OCI-LY7 (cell line): ENCODE results near the gene DPEP2. TPM values are rescaled to one million over a fixed set of nuclear protein-coding genes. Genes with fewer than 3 reads are reported as not detected.
"Not testable (repeated sequence)": the region's sequence is repeated elsewhere in the genome, so short reads cannot be mapped to it uniquely, and the experiment has no call there.

ENCODE experiments used
- Bru-seq: library from RNA; stranded (reverse); fragments of 400-500 nt; gene quantifications from one replicate; lab custom pipeline; 2021; lab: Mats Ljungman, UMichigan
- BruChase-seq, 2 experiments: library from RNA; stranded (reverse); fragments of 400-500 nt; gene quantifications; one replicate each; lab custom pipeline; 2021; lab: Mats Ljungman, UMichigan
- BruUV-seq: library from RNA; stranded (reverse); fragments of 400-500 nt; replicated peaks from 2 replicates; lab custom pipeline; 2021; lab: Mats Ljungman, UMichigan
- CTCF ChIA-PET: fragments of 300-600 bp; sonication (Branson Sonifier 250); formaldehyde crosslinking; loops from one replicate; lab custom pipeline; 2022; ENCODE audit warnings: antibody characterized with exemption; ENCODE audit not compliant: unreplicated experiment; lab: Charles Lee
- POLR2A ChIA-PET: fragments of 300-600 bp; sonication (Branson Sonifier 250); formaldehyde crosslinking; loops from one replicate; lab custom pipeline; 2022; ENCODE audit warnings: antibody characterized with exemption; lab: Charles Lee
- DNase-seq: peaks from one replicate; pipeline ENCODE4 v3.0.0-alpha.2; 2015; ENCODE audit warnings: low spot score
- H2AFZ ChIP-seq: fragments of 200-600 bp; sonication (generic), shearing (Covaris generic); 2 replicates; pipeline ENCODE4 v1.6.1; 2014; ENCODE audit warnings: mild to moderate bottlenecking, antibody characterized with exemption, low read length, moderate library complexity
- H3K27ac ChIP-seq: fragments of 200-600 bp; sonication (generic); 2 replicates; pipeline ENCODE4 v1.5.1; 2014; ENCODE audit warnings: mixed run types, low read depth, mild to moderate bottlenecking, moderate library complexity, low read length, inconsistent platforms; ENCODE audit not compliant: poor library complexity, severe bottlenecking
- H3K36me3 ChIP-seq: fragments of 200-600 bp; sonication (generic); 2 replicates; pipeline ENCODE4 v1.6.1; 2014; ENCODE audit warnings: mild to moderate bottlenecking, antibody characterized with exemption, low read length, moderate library complexity, mixed read lengths; ENCODE audit not compliant: insufficient read depth
- H3K4me1 ChIP-seq: fragments of 200-600 bp; sonication (generic); 2 replicates; pipeline ENCODE4 v1.5.1; 2014; ENCODE audit warnings: mild to moderate bottlenecking, low read length; ENCODE audit not compliant: insufficient read depth, poor library complexity, severe bottlenecking
- H3K4me2 ChIP-seq: fragments of 200-600 bp; sonication (generic); 2 replicates; pipeline ENCODE4 v1.6.1; 2014; ENCODE audit warnings: mild to moderate bottlenecking, low read length
- H3K4me3 ChIP-seq: fragments of 200-600 bp; sonication (generic); 2 replicates; pipeline ENCODE4 v1.5.1; 2014; ENCODE audit warnings: mild to moderate bottlenecking, low read depth, low read length; ENCODE audit not compliant: poor library complexity, severe bottlenecking
- H3K79me2 ChIP-seq: fragments of 200-600 bp; sonication (generic); 2 replicates; pipeline ENCODE4 v1.6.1; 2016; ENCODE audit warnings: low read depth, mild to moderate bottlenecking, low read length, moderate library complexity, mixed read lengths; ENCODE audit not compliant: insufficient read depth
- H3K9me2 ChIP-seq: fragments of 200-600 bp; sonication (generic); 2 replicates; pipeline ENCODE4 v1.6.1; 2016; ENCODE audit warnings: mild to moderate bottlenecking, low read length, mixed read lengths; ENCODE audit not compliant: insufficient read depth
- H3K9me3 ChIP-seq: fragments of 200-600 bp; sonication (generic); 2 replicates; pipeline ENCODE4 v1.6.1; 2014; ENCODE audit warnings: mild to moderate bottlenecking, mixed run types, low read length, mixed read lengths
- H4K20me1 ChIP-seq: fragments of 200-600 bp; sonication (generic); 2 replicates; pipeline ENCODE4 v1.6.1; 2014; ENCODE audit warnings: mild to moderate bottlenecking, antibody characterized with exemption, low read length, moderate library complexity, mixed read lengths; ENCODE audit not compliant: insufficient read depth
- EZH2phosphoT487 ChIP-seq: fragments of 200-600 bp; sonication (generic); IDR thresholded peaks from 2 replicates; pipeline ENCODE4 v1.6.1; 2018; ENCODE audit warnings: low read depth, borderline replicate concordance, mild to moderate bottlenecking, mixed run types, antibody characterized with exemption, low read length, moderate library complexity, mixed read lengths
- intact Hi-C: fragments of 100-400 bp; cut with micrococcal nuclease; formaldehyde crosslinking; loops from one replicate; pipeline ENCODE4 v1.10.0; 2022; ENCODE audit not compliant: unreplicated experiment
- long read RNA-seq: library from polyadenylated mRNA; stranded (forward); transcript quantifications from one replicate; pipeline ENCODE4 v2.0.0, GENCODE V29; 2022
- total RNA-seq, 2 experiments: library from RNA; depleted of rRNA in 1 of 2; stranded (reverse); fragments of >200 nt in 1 of 2; shearing (Covaris generic) in 1 of 2; gene quantifications; 2 replicates each; pipeline ENCODE4 v1.2.3, GENCODE V29; 2014 to 2022
- TF ChIP-seq, protein P1 (sequence below): fragments of 200-600 bp; sonication (generic); conservative IDR thresholded peaks from 2 replicates; pipeline ENCODE4 v1.5.1; 2014; ENCODE audit warnings: mild to moderate bottlenecking, antibody characterized with exemption, low read length, moderate library complexity, mixed read lengths

The DPEP2 gene, protein sequence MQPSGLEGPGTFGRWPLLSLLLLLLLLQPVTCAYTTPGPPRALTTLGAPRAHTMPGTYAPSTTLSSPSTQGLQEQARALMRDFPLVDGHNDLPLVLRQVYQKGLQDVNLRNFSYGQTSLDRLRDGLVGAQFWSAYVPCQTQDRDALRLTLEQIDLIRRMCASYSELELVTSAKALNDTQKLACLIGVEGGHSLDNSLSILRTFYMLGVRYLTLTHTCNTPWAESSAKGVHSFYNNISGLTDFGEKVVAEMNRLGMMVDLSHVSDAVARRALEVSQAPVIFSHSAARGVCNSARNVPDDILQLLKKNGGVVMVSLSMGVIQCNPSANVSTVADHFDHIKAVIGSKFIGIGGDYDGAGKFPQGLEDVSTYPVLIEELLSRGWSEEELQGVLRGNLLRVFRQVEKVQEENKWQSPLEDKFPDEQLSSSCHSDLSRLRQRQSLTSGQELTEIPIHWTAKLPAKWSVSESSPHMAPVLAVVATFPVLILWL
- total RNA-seq (2014; rRNA removed; shearing (Covaris generic)) (0.13 and 0.22 TPM in 2 replicates), total RNA-seq (2022) (0.23 and 0.37 TPM in 2 replicates), Bru-seq, nascent RNA (percentile 9 among the genes with signal in this experiment), BruChase-seq, experiment 1, labeled RNA remaining after a 6-hour chase (percentile 17 among the genes with signal in this experiment), BruChase-seq, experiment 2, labeled RNA remaining after a 2-hour chase (percentile 16 among the genes with signal in this experiment)
- long read RNA-seq, partial matches to known transcripts: 0 of 1 reads
- long read RNA-seq, other reads (novel, unspliced or antisense): 1 of 1 reads

DNA sequence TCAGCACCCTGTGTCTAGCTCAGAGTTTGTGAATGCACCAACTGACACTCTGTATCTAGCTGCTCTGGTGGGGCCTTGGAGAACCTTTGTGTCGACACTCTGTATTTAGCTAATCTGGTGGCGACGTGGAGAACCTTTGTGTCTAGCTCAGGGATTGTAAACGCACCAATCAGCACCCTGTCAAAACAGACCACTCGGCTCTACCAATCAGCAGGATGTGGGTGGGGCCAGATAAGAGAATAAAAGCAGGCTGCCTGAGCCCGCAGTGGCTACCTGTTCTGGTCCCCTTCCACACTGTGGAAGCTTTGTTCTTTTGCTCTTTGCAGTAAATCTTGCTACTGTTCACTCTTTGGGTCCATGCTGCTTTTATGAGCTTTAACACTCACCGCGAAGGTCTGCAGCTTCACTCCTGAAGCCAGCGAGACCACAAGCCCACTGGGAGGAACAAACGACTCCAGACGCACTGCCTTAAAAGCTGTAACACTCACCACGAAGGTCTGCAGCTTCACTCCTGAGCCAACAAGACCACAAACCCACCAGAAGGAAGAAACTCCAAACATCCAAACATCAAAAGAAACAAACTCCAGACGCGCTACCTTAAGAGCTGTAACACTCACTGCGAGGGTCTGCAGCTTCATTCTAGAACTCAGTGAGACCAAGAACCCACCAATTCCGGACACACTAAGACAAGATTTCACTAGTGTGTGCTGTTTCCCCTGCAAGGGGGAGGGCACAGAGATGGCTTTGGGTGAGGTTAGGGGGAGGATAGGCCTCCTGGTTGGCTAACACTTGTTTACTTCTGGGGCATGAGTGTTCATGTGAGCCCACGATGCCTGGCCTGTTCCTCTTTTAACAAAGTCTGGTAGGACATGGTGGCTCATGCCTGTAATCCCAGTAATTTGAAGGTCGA lies at the start of gene DPEP2:
TSS of gene DPEP2 (minus strand) at position 706 of the 910 bp plus-strand sequence. CDS start 6,272 bp downstream, outside the sequence.
- H3K79me2 ChIP-seq, H3K9me2 ChIP-seq, intact Hi-C loops, H3K36me3 ChIP-seq, H4K20me1 ChIP-seq, BruUV-seq, H3K9me3 ChIP-seq: not testable (repeated sequence)
- Histone ChIP-seq H2AFZ (peak within 1 kb of the TSS; percentile 84), H3K4me1 (peaks cover 20% of the 10 kb centered on the region), H3K4me2 (peak within 1 kb of the TSS; percentile 63), H3K4me3 (peak within 1 kb of the TSS; percentile 14), H3K27ac (peak within 1 kb of the TSS; percentile 34)
- CTCF ChIA-PET: interaction anchor here (0.6 kb wide), 2 partner anchors 33 to 253 kb away, joined by 4 to 6 read pairs; no protein-coding TSS in a partner anchor
- peak; percentile 40 for DNase-seq
- POLR2A ChIA-PET: interaction anchor here (0.6 to 3.9 kb wide), 6 partner anchors 12 to 481 kb away, joined by 3 to 21 read pairs (median 4); partner anchors contain the start of genes DDX28 and DUS2

DNA sequence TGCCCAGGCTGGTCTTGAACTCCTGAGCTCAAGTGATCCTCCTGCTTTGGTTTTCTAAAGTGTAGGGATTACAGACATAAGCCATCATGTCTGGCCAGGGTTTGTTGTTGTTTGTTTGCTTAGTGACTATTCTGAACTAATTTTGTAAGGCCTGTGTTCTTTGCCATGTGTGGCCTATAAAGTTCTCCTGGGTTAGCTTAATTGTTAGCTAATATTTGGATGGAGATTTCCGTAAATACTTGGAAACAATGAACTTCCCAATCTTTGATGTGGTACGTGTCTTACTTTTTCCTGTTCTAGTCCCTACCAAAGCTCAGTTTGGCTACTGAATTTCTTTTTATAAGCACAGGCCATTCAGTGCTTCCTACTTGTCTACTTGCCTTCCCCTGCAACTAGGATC lies 48.7 kb upstream of the DPEP2 start:
- TF ChIP-seq, protein P1, sequence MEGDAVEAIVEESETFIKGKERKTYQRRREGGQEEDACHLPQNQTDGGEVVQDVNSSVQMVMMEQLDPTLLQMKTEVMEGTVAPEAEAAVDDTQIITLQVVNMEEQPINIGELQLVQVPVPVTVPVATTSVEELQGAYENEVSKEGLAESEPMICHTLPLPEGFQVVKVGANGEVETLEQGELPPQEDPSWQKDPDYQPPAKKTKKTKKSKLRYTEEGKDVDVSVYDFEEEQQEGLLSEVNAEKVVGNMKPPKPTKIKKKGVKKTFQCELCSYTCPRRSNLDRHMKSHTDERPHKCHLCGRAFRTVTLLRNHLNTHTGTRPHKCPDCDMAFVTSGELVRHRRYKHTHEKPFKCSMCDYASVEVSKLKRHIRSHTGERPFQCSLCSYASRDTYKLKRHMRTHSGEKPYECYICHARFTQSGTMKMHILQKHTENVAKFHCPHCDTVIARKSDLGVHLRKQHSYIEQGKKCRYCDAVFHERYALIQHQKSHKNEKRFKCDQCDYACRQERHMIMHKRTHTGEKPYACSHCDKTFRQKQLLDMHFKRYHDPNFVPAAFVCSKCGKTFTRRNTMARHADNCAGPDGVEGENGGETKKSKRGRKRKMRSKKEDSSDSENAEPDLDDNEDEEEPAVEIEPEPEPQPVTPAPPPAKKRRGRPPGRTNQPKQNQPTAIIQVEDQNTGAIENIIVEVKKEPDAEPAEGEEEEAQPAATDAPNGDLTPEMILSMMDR: no peak
- no peak for TF ChIP-seq EZH2phosphoT487
- peaks cover 58% of the 10 kb centered on the region for H3K36me3 ChIP-seq
- no peak for DNase-seq
- no peak overlapping the region for H3K27ac ChIP-seq
- H3K4me3 ChIP-seq: no peak overlapping the region
- H3K4me2 ChIP-seq: no peak overlapping the region
- CTCF ChIA-PET: no interaction called here
- no peak overlapping the region for H2AFZ ChIP-seq
- H3K9me2 ChIP-seq: no peaks in the 10 kb centered on the region
- no TSS peak for BruUV-seq
- no peaks in the 10 kb centered on the region for H4K20me1 ChIP-seq
- H3K4me1 ChIP-seq: no peaks in the 10 kb centered on the region
- intact Hi-C loops: loop anchor here (10.0 kb wide), 1 partner anchor 373 kb away; no protein-coding TSS in a partner anchor
- no peaks in the 10 kb centered on the region for H3K9me3 ChIP-seq
- POLR2A ChIA-PET: interaction anchor here (0.5 kb wide), 1 partner anchor 17 kb away, joined by 3 read pairs; no protein-coding TSS in a partner anchor
- no peaks in the 10 kb centered on the region for H3K79me2 ChIP-seq
